Caco-2 (cell line): ENCODE data around the gene TTLL8. TPM values are rescaled to one million over a fixed set of nuclear protein-coding genes. Genes with fewer than 3 reads are reported as not detected.
"Not testable (repeated sequence)": the region's sequence is repeated elsewhere in the genome, so short reads cannot be mapped to it uniquely, and the experiment has no call there.

Experiments used
- BruUV-seq: library from RNA; stranded (reverse); fragments of 400-500 nt; replicated peaks from 2 replicates; lab custom pipeline; 2021; lab: Mats Ljungman, UMichigan
- CTCF ChIA-PET: fragments of 300-600 bp; sonication (Branson Sonifier 250); formaldehyde crosslinking; loops from one replicate; lab custom pipeline; 2022; ENCODE audit warnings: antibody characterized with exemption; lab: Charles Lee
- POLR2A ChIA-PET: fragments of 300-600 bp; sonication (Branson Sonifier 250); formaldehyde crosslinking; loops from one replicate; lab custom pipeline; 2022; ENCODE audit warnings: antibody characterized with exemption; lab: Charles Lee
- DNase-seq, 2 experiments: peaks; one replicate each; pipeline versions ENCODE4 v3.0.0 to v3.0.0-alpha.2; 2020 to 2022
- H3K27me3 ChIP-seq: replicated peaks from 2 replicates; pipeline ENCODE4 v1.6.0; 2011; ENCODE audit warnings: low read length; ENCODE audit not compliant: control insufficient read depth, insufficient read depth
- H3K36me3 ChIP-seq: 2 replicates; pipeline ENCODE4 v1.5.1; 2011; ENCODE audit warnings: low read length; ENCODE audit not compliant: control insufficient read depth, insufficient read depth
- H3K4me1 ChIP-seq: fragments of 250-450 bp; sonication (Bioruptor Pico); 2 replicates; pipeline ENCODE4 v1.5.1; 2020; ENCODE audit warnings: mild to moderate bottlenecking
- H3K4me3 ChIP-seq: 2 replicates; pipeline ENCODE4 v1.5.1; 2011; ENCODE audit warnings: low read depth, mild to moderate bottlenecking, control low read depth, low read length
- H3K9me3 ChIP-seq: fragments of 250-450 bp; sonication (Bioruptor Pico); 2 replicates; pipeline ENCODE4 v1.5.1; 2020; ENCODE audit warnings: mild to moderate bottlenecking, moderate library complexity
- H3K27ac Mint-ChIP-seq: one replicate; pipeline ENCODE4 v1.8.0; 2022; ENCODE audit warnings: mixed read lengths; ENCODE audit not compliant: unreplicated experiment
- H3K27me3 Mint-ChIP-seq: one replicate; pipeline ENCODE4 v1.8.0; 2022; ENCODE audit warnings: mixed read lengths; ENCODE audit not compliant: insufficient read depth, unreplicated experiment
- H3K36me3 Mint-ChIP-seq: one replicate; pipeline ENCODE4 v1.8.0; 2022; ENCODE audit warnings: mild to moderate bottlenecking, mixed read lengths; ENCODE audit not compliant: insufficient read depth, unreplicated experiment
- H3K4me1 Mint-ChIP-seq: one replicate; pipeline ENCODE4 v1.8.0; 2022; ENCODE audit warnings: low read depth, mixed read lengths; ENCODE audit not compliant: unreplicated experiment
- H3K4me3 Mint-ChIP-seq: one replicate; pipeline ENCODE4 v1.8.0; 2022; ENCODE audit warnings: mild to moderate bottlenecking, moderate library complexity, mixed read lengths; ENCODE audit not compliant: unreplicated experiment
- H3K9me3 Mint-ChIP-seq: one replicate; pipeline ENCODE4 v1.8.0; 2022; ENCODE audit warnings: mixed read lengths; ENCODE audit not compliant: unreplicated experiment
- intact Hi-C: fragments of 100-400 bp; cut with micrococcal nuclease; formaldehyde crosslinking; loops from one replicate; pipeline ENCODE4 v1.10.0; 2022; ENCODE audit not compliant: unreplicated experiment
- total RNA-seq: library from RNA; stranded (reverse); gene quantifications from 2 replicates; pipeline ENCODE4 v1.2.3, GENCODE V29; 2022
- TF ChIP-seq, protein P1 (sequence below), 2 experiments: fragments of 200-600 bp in 1 of 2; IDR thresholded peaks; 1 replicate in 1 of 2; 2 replicates in 1 of 2; pipeline versions ENCODE4 v1.5.1 to v1.8.0; 2011 to 2022; ENCODE audit warnings: antibody characterized with exemption in 1 of 2, control low read depth in 1 of 2, inconsistent platforms in 1 of 2, low read depth in 1 of 2, low read length in 1 of 2, mild to moderate bottlenecking in 1 of 2, moderate library complexity in 1 of 2; ENCODE audit not compliant: insufficient read depth in 1 of 2, severe bottlenecking in 1 of 2, unreplicated experiment in 1 of 2

TTLL8 gene
- total RNA-seq, 1 experiment from 2014 or later = not detected

DNA sequence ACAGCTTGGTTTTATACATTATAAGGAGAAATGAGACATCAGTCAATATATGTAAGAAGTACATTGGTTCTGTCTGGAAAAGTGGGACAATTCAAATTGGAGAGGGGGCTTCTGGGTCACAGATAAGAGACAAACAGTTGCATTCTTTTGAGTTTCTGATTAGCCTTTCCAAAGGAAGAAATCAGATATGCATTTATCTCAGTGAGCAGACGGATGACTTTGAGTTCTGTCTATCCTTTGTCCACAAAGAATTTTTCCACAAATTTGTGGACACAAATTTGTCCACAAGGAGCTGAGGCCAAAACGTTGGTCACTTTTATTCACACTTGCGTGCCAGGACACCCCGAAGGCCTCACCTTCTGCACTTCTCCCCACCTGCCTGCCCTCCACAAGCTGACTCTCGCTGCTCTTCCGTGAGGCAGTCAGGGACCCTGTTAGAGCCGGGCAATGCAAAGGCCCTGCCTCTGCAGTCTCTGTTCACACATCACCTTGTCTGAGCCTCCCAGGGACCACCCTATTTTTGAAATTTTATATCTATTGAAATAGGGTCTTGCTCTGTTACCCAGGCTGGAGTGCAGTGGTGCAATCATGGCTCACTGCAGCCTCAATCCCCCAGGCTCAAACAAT is 66.1 kb downstream of the TTLL8 start:
- POLR2A ChIA-PET = no interaction called here
- H3K9me3 ChIP-seq = no peaks in the 10 kb centered on the region
- Mint-ChIP-seq H3K27me3 (no peaks in the 10 kb centered on the region), H3K9me3 (peaks cover 20% of the 10 kb centered on the region), H3K36me3 (no peaks in the 10 kb centered on the region), H3K4me3 (no peak overlapping the region), H3K27ac (no peak overlapping the region), H3K4me1 (no peaks in the 10 kb centered on the region)
- intact Hi-C loops = no loop called here
- no peaks in the 10 kb centered on the region for H3K4me1 ChIP-seq
- CTCF ChIA-PET = no interaction called here
- TF ChIP-seq, protein P1, sequence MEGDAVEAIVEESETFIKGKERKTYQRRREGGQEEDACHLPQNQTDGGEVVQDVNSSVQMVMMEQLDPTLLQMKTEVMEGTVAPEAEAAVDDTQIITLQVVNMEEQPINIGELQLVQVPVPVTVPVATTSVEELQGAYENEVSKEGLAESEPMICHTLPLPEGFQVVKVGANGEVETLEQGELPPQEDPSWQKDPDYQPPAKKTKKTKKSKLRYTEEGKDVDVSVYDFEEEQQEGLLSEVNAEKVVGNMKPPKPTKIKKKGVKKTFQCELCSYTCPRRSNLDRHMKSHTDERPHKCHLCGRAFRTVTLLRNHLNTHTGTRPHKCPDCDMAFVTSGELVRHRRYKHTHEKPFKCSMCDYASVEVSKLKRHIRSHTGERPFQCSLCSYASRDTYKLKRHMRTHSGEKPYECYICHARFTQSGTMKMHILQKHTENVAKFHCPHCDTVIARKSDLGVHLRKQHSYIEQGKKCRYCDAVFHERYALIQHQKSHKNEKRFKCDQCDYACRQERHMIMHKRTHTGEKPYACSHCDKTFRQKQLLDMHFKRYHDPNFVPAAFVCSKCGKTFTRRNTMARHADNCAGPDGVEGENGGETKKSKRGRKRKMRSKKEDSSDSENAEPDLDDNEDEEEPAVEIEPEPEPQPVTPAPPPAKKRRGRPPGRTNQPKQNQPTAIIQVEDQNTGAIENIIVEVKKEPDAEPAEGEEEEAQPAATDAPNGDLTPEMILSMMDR (IDR thresholded peaks at IDR 0.05; ENCODE audit: insufficient read depth in 1 of 2, low read depth in 1 of 2, low read length in 1 of 2, severe bottlenecking in 1 of 2, unreplicated experiment in 1 of 2) = no peak
- no peak overlapping the region for H3K4me3 ChIP-seq
- no peaks in the 10 kb centered on the region for H3K36me3 ChIP-seq
- DNase-seq = no peak
- no TSS peak for BruUV-seq
- no peaks in the 10 kb centered on the region for H3K27me3 ChIP-seq

DNA sequence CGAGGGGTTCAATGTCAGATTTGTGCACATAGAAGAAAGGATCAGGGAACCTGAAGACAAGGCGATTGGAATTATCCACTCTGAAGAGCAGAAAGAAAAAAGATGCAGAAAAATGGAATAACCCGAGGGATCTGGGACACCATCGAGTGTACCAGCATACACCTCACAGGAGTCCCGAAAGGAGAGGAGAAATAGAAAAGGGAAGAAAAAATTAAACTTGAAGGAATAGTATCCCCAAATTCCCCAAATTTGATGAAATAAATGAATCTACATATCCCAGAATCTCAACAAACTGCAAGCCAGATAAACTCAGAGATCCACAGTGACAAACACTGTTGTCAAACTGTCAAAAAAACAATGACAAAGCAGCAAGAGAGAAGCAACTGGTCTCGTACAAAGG is 66.9 kb downstream of the TTLL8 start:
- peaks cover 5% of the 10 kb centered on the region for H3K9me3 ChIP-seq
- TF ChIP-seq, protein P1 (IDR thresholded peaks at IDR 0.05; ENCODE audit: insufficient read depth in 1 of 2, low read depth in 1 of 2, low read length in 1 of 2, severe bottlenecking in 1 of 2, unreplicated experiment in 1 of 2) = no peak
- no peaks in the 10 kb centered on the region for H3K36me3 ChIP-seq
- no peaks in the 10 kb centered on the region for H3K27me3 ChIP-seq
- Mint-ChIP-seq H3K4me3 (no peak overlapping the region), H3K4me1 (no peaks in the 10 kb centered on the region), H3K27ac (no peak overlapping the region), H3K27me3 (no peaks in the 10 kb centered on the region), H3K9me3 (peaks cover 20% of the 10 kb centered on the region), H3K36me3 (no peaks in the 10 kb centered on the region)
- intact Hi-C loops = no loop called here
- no peaks in the 10 kb centered on the region for H3K4me1 ChIP-seq
- no TSS peak for BruUV-seq
- CTCF ChIA-PET = no interaction called here
- POLR2A ChIA-PET = no interaction called here
- H3K4me3 ChIP-seq = no peak overlapping the region
- DNase-seq = no peak

DNA sequence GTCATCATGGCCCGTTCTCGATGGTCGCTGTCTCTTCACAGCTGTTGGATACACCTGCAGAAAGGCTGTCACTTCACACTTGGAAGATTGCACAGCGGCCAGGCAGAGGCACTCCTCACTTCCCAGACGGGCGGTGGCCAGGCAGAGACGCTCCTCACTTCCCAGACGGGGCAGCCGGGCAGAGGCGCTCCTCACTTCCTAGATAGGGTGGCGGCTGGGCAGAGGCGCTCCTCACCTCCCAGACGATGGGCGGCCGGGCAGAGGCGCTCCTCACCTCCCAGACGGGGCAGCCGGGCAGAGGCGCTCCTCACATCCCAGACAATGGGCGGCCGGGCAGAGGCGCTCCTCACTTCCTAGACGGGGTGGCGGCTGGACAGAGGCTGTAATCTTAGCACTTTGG is 68.3 kb downstream of the TTLL8 start:
- H3K27me3 ChIP-seq, H3K4me1 Mint-ChIP-seq, H3K27ac Mint-ChIP-seq, DNase-seq, H3K36me3 ChIP-seq, H3K36me3 Mint-ChIP-seq, BruUV-seq, H3K4me3 ChIP-seq, H3K27me3 Mint-ChIP-seq, H3K4me1 ChIP-seq, CTCF ChIA-PET, H3K4me3 Mint-ChIP-seq, POLR2A ChIA-PET: not testable (repeated sequence)
- peaks cover 13% of the 10 kb centered on the region for H3K9me3 ChIP-seq
- H3K9me3 Mint-ChIP-seq = peaks cover 20% of the 10 kb centered on the region
- intact Hi-C loops = loop anchor here (10.0 kb wide), 1 partner anchor 45 kb away; no protein-coding TSS in a partner anchor
